HepG2 (cell line): ENCODE data around the gene MMP23B. TPM values are rescaled to one million over a fixed set of nuclear protein-coding genes. Genes with fewer than 3 reads are reported as not detected.
"Not testable (repeated sequence)": the region's sequence is repeated elsewhere in the genome, so short reads cannot be mapped to it uniquely, and the experiment has no call there.

ENCODE experiments used
- ATF1 ChIP-seq: IDR thresholded peaks from 2 replicates; pipeline ENCODE4 v1.6.1; 2016; ENCODE audit warnings: mild to moderate bottlenecking, control low read depth
- HMGXB4 ChIP-seq, 2 experiments: sonication (generic) in 1 of 2; formaldehyde crosslinking in 1 of 2; IDR thresholded peaks; 2 replicates each; pipeline versions ENCODE4 v1.4.0 to v1.6.1; 2018 to 2020; ENCODE audit warnings: missing genetic modification reagents in 2 of 2, borderline replicate concordance in 1 of 2, low read depth in 1 of 2, mild to moderate bottlenecking in 1 of 2, missing biosample characterization in 1 of 2
- HNF4G ChIP-seq, 2 experiments: sonication (generic) in 1 of 2; formaldehyde crosslinking in 1 of 2; IDR thresholded peaks; 2 replicates each; pipeline versions ENCODE4 v1.4.0 to v1.6.1; 2011 to 2020; ENCODE audit warnings: borderline replicate concordance in 2 of 2, low read depth in 2 of 2, mild to moderate bottlenecking in 2 of 2, low read length in 1 of 2, missing genetic modification reagents in 1 of 2, moderate library complexity in 1 of 2
- SAP130 ChIP-seq: IDR thresholded peaks from 2 replicates; pipeline ENCODE4 v1.6.1; 2016; ENCODE audit warnings: low read depth
- SIX4 ChIP-seq: sonication (generic); formaldehyde crosslinking; IDR thresholded peaks from 2 replicates; pipeline ENCODE4 v1.4.0; 2020; ENCODE audit warnings: missing genetic modification reagents
- STAG1 ChIP-seq: sonication (generic); formaldehyde crosslinking; IDR thresholded peaks from 2 replicates; pipeline ENCODE4 v1.4.0; 2020; ENCODE audit warnings: missing genetic modification reagents
- YEATS2 ChIP-seq: sonication (generic); formaldehyde crosslinking; IDR thresholded peaks from 2 replicates; pipeline ENCODE4 v1.4.0; 2020; ENCODE audit warnings: missing genetic modification reagents, borderline replicate concordance
- ZBTB40 ChIP-seq, 2 experiments: fragments of 450-650 bp in 1 of 2; sonication (generic) in 1 of 2; formaldehyde crosslinking in 1 of 2; IDR thresholded peaks; 2 replicates each; pipeline versions ENCODE4 v1.6.1 to v1.8.0; 2016 to 2022; ENCODE audit warnings: antibody characterized with exemption in 1 of 2, mild to moderate bottlenecking in 1 of 2, missing genetic modification reagents in 1 of 2
- ZMYM4 ChIP-seq: sonication (generic); formaldehyde crosslinking; IDR thresholded peaks from 2 replicates; pipeline ENCODE4 v1.8.1; 2023; ENCODE audit warnings: mild to moderate bottlenecking, missing genetic modification reagents
- ZNF800 ChIP-seq: sonication (generic); formaldehyde crosslinking; IDR thresholded peaks from 2 replicates; pipeline ENCODE4 v1.4.0; 2020; ENCODE audit warnings: missing genetic modification reagents
- polyA plus RNA-seq, 8 experiments: library from polyadenylated mRNA; depleted of rRNA in 3 of 8; stranded (reverse) in 7 of 8; unstranded in 1 of 8; fragments of >200 nt; fragmentation: Illumina TruSeq in 4 of 8; extraction: Trizol in 4 of 8; gene quantifications; 2 replicates each; pipeline versions ENCODE4 v1.2.1 to v1.2.3, GENCODE V29; 2011 to 2016; ENCODE audit warnings: low read depth in 4 of 8, missing spikeins in 1 of 8, mixed read lengths in 1 of 8; ENCODE audit not compliant: insufficient read depth in 1 of 8
- total RNA-seq, 5 experiments: library from RNA; depleted of rRNA; stranded (reverse); fragments of >200 nt; fragmentation: Illumina TruSeq; extraction: Trizol; gene quantifications; 2 replicates each; pipeline ENCODE4 v1.2.3, GENCODE V29; 2016; ENCODE audit warnings: low read depth in 1 of 5
- TF ChIP-seq, protein P1 (sequence below): sonication (generic); formaldehyde crosslinking; IDR thresholded peaks from 2 replicates; pipeline ENCODE4 v1.8.0; 2022; ENCODE audit warnings: low read depth, missing genetic modification reagents

The MMP23B gene
- total and polyA plus RNA-seq, 2 of the 13 experiments (the other 11 are each of a cell fraction or from before 2014, with no cell fraction given): 0.61 to 0.75 TPM

DNA sequence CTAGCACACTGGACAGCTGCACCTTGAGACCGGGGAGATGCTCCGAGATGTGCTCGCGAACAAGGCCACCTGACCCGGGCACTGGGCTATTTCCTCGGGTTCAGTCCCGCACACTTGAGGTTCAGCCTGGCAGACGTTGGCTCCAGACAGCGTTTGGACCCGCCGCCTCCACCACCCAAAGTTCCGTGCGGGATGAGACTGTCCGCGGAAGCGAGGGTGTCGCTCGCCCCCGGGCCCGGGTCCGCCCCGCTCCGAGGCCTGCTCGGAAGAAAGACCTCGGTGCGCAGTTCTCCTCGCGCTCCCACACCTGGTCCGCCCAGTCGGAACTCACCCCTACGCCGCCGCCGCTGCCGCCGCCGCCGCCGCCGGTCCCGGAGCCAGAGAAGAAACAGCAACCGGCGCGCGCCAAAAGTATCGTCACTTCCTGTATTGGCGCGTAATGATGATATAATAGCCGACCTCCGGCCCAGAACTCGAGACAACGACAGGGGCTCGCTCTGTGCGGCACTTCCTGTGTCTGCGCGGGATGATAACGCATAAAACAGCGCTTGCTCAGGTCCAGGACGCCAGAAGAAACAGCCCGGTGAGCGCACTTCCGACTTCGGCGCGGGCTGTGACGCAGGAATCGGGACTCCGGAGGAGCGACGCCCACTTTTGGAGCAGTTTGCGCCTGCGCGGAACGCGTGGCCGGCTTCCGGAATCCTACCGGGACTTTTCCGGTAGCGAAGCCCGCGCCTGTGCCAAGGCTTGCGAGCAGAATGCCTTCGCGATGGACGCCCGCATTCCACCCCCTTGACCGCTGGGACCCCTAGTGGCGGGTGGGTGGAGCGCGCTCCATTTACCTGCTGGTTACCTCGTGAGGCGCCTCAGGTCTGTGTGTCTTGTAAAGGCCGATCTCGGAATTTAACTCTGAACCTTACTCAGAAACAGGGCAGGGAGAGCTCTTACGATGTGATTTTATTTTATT, 26.9 kb downstream of the MMP23B start, which contains the start of gene CDK11B (continued):
- TF ChIP-seq, protein P1, sequence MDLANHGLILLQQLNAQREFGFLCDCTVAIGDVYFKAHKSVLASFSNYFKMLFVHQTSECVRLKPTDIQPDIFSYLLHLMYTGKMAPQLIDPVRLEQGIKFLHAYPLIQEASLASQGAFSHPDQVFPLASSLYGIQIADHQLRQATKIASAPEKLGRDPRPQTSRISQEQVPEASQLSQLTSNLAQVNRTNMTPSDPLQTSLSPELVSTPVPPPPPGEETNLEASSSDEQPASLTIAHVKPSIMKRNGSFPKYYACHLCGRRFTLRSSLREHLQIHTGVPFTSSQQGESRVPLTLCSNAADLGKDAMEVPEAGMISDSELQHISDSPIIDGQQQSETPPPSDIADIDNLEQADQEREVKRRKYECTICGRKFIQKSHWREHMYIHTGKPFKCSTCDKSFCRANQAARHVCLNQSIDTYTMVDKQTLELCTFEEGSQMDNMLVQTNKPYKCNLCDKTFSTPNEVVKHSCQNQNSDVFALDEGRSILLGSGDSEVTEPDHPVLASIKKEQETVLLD (CRISPR knock-in tag): peak; percentile 99
- TF ChIP-seq HMGXB4 (CRISPR knock-in tag; IDR thresholded peaks at IDR 0.05; ENCODE audit: borderline replicate concordance in 1 of 2, low read depth in 1 of 2) (peak in 1 of 2 experiments; percentile 69; a peak in 2 of 4 replicates), SAP130 (CRISPR knock-in tag) (peak; percentile 69), ZBTB40 (IDR thresholded peaks at IDR 0.05) (peak; percentile 47; the same call in 1 of the 2 replicates), ZNF800 (CRISPR knock-in tag) (0 out of 2 replicates have a peak, but pooled peaks have one; percentile 28), HNF4G (IDR thresholded peaks at IDR 0.05; ENCODE audit: borderline replicate concordance, low read depth, low read length) (peak; percentile 22; the same call in 1 of the 2 replicates), ZMYM4 (CRISPR knock-in tag) (peak; percentile 53; the same call in 1 of the 2 replicates), SIX4 (peak; percentile 28; the same call in 1 of the 2 replicates), ATF1 (CRISPR knock-in tag) (peak; percentile 98), STAG1 (0 out of 2 replicates have a peak, but pooled peaks have one; percentile 22), YEATS2 (CRISPR knock-in tag) (peak; percentile 74; the same call in 1 of the 2 replicates)
- not testable (repeated sequence) for TF ChIP-seq ZBTB40 (CRISPR knock-in tag; IDR thresholded peaks at IDR 0.05); HNF4G (CRISPR knock-in tag; IDR thresholded peaks at IDR 0.05; ENCODE audit: borderline replicate concordance, low read depth)
